HK-2 (cell line): ENCODE measurements around the gene NXPH3.

ENCODE experiments used
- DNase-seq: peaks from one replicate; pipeline ENCODE4 v3.0.0-alpha.2; 2018; ENCODE audit not compliant: unreplicated experiment

The NXPH3 gene

GRCh38 chr17:49576088-49576916, 631 bp downstream of the NXPH3 start:
- DNase-seq: peak; percentile 41

GRCh38 chr17:49576917-49577649, 1.4 kb downstream of the NXPH3 start:
- no peak for DNase-seq

- DNase-seq: no peak
Measured at GRCh38 chr17:49577650-49577934, 1.9 kb downstream of the NXPH3 start.

GRCh38 chr17:49577963-49578362, 2.3 kb downstream of the NXPH3 start:
- DNase-seq: no peak

- DNase-seq: no peak
Measured at GRCh38 chr17:49578414-49578813, 2.7 kb downstream of the NXPH3 start.

GRCh38 chr17:49578952-49579500, 3.4 kb downstream of the NXPH3 start:
- DNase-seq: no peak

GRCh38 chr17:49579522-49579921, 3.9 kb downstream of the NXPH3 start:
- DNase-seq: no peak

GRCh38 chr17:49580055-49580721, 4.5 kb downstream of the NXPH3 start:
- DNase-seq: no peak

- no peak for DNase-seq
Measured at GRCh38 chr17:49580981-49581647, 5.4 kb downstream of the NXPH3 start.

- DNase-seq: no peak
Measured at GRCh38 chr17:49581648-49581998, 6.0 kb downstream of the NXPH3 start.

GRCh38 chr17:49582055-49582722, 6.5 kb downstream of the NXPH3 start:
- DNase-seq: no peak

- DNase-seq: peak; percentile 48
Measured at GRCh38 chr17:49582789-49583188, 7.1 kb downstream of the NXPH3 start.

- DNase-seq: no peak
Measured at GRCh38 chr17:49583226-49583625, 7.6 kb downstream of the NXPH3 start.

- DNase-seq: no peak
Measured at GRCh38 chr17:49583889-49584288, 8.2 kb downstream of the NXPH3 start.

GRCh38 chr17:49585422-49586027, 9.9 kb downstream of the NXPH3 start:
- no peak for DNase-seq

- DNase-seq: no peak
Measured at GRCh38 chr17:49587366-49588073, 11.8 kb downstream of the NXPH3 start.

GRCh38 chr17:49588312-49588711, 12.6 kb downstream of the NXPH3 start:
- no peak for DNase-seq

GRCh38 chr17:49588726-49589576, 13.3 kb downstream of the NXPH3 start:
- DNase-seq: no peak

GRCh38 chr17:49589577-49589927, 13.9 kb downstream of the NXPH3 start:
- DNase-seq: no peak

- DNase-seq: no peak
Measured at GRCh38 chr17:49590874-49591273, 15.2 kb downstream of the NXPH3 start.
